ENCODE results near the gene TCF7.

The TCF7 gene

GRCh38 chr5:134101686-134102439, 12.6 kb upstream of the TCF7 start:
- Histone ChIP-seq H3K4me1 (peaks cover 0 to 29% (median 20%) of the 10 kb centered on the region in 4 donors), H3K4me3 (no peak overlapping the region), H3K9me3 (no peaks in the 10 kb centered on the region), H3K27me3 (no peaks in the 10 kb centered on the region), H3K36me3 (no peaks in the 10 kb centered on the region), H3K27ac (peak overlapping the region in 1 of 2 donors; percentile 6)
- DNase-seq = no peak
- intact Hi-C loops (cut with DNase I; ENCODE audit: low total_unique reads) = loop anchor here (5.0 kb wide), 1 partner anchor 45 kb away; no protein-coding TSS in a partner anchor
- TF ChIP-seq, protein P1, sequence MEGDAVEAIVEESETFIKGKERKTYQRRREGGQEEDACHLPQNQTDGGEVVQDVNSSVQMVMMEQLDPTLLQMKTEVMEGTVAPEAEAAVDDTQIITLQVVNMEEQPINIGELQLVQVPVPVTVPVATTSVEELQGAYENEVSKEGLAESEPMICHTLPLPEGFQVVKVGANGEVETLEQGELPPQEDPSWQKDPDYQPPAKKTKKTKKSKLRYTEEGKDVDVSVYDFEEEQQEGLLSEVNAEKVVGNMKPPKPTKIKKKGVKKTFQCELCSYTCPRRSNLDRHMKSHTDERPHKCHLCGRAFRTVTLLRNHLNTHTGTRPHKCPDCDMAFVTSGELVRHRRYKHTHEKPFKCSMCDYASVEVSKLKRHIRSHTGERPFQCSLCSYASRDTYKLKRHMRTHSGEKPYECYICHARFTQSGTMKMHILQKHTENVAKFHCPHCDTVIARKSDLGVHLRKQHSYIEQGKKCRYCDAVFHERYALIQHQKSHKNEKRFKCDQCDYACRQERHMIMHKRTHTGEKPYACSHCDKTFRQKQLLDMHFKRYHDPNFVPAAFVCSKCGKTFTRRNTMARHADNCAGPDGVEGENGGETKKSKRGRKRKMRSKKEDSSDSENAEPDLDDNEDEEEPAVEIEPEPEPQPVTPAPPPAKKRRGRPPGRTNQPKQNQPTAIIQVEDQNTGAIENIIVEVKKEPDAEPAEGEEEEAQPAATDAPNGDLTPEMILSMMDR (IDR thresholded peaks at IDR 0.05) = peak; percentile 65 to 85

- peaks cover 0 to 30% (median 22%) of the 10 kb centered on the region in 4 donors for H3K4me1 ChIP-seq
- TF ChIP-seq, protein P1 (IDR thresholded peaks at IDR 0.05) = no peak
- no peak overlapping the region for H3K4me3 ChIP-seq
- no peak for DNase-seq
- intact Hi-C loops (cut with DNase I; ENCODE audit: low total_unique reads) = loop anchor here (5.0 kb wide), 1 partner anchor 44 kb away; no protein-coding TSS in a partner anchor
- no peaks in the 10 kb centered on the region for H3K36me3 ChIP-seq
- no peaks in the 10 kb centered on the region for H3K27me3 ChIP-seq
- no peak overlapping the region for H3K27ac ChIP-seq
- H3K9me3 ChIP-seq = no peaks in the 10 kb centered on the region
These were observed 11.1 kb upstream of the TCF7 start for GRCh38 chr5:134103397-134103796.

- no peak for DNase-seq
- TF ChIP-seq, protein P1 (IDR thresholded peaks at IDR 0.05) = no peak
- intact Hi-C loops (cut with DNase I; ENCODE audit: low total_unique reads) = loop anchor here (5.0 kb wide), 1 partner anchor 43 kb away; no protein-coding TSS in a partner anchor
- H3K27ac ChIP-seq = no peak overlapping the region
- no peak overlapping the region for H3K4me3 ChIP-seq
- peaks cover 0 to 30% (median 21%) of the 10 kb centered on the region in 4 donors for H3K4me1 ChIP-seq
- no peaks in the 10 kb centered on the region for H3K27me3 ChIP-seq
- H3K36me3 ChIP-seq = no peaks in the 10 kb centered on the region
- no peaks in the 10 kb centered on the region for H3K9me3 ChIP-seq
These were observed 10.4 kb upstream of the TCF7 start for GRCh38 chr5:134103998-134104654.

- no peak overlapping the region for H3K27ac ChIP-seq
- intact Hi-C loops (cut with DNase I; ENCODE audit: low total_unique reads) = no loop called here
- no peaks in the 10 kb centered on the region for H3K36me3 ChIP-seq
- H3K4me3 ChIP-seq = no peak overlapping the region
- peaks cover 0 to 9% (median 0%) of the 10 kb centered on the region in 4 donors for H3K4me1 ChIP-seq
- no peaks in the 10 kb centered on the region for H3K9me3 ChIP-seq
- TF ChIP-seq, protein P1 (IDR thresholded peaks at IDR 0.05) = no peak
- H3K27me3 ChIP-seq = peaks cover 0 to 11% of the 10 kb centered on the region in 2 donors
- DNase-seq = no peak
These were observed 7.3 kb upstream of the TCF7 start for GRCh38 chr5:134106991-134107701.

DNA sequence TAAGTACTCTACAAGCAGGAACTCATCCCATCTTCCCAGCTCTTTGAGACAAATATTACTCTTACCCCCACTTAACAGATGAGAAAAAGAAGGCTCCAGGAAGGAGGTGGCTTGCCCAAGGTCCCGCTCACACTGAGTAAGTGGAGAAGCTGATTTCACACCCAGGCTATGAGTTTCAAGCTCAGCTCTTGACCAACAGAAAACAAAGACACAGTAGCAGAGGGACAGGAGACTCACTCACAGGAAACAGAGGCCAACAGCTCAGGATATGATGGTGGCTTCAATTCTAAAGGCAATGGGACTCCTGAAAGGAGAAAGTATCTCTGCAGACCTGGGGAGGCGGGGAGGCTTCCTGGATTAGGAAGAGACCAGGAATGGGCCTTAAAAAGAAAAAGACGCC, 6.7 kb upstream of the TCF7 start:
- Histone ChIP-seq H3K9me3 (no peaks in the 10 kb centered on the region), H3K27me3 (peaks cover 0 to 13% of the 10 kb centered on the region in 2 donors), H3K36me3 (no peaks in the 10 kb centered on the region), H3K4me3 (no peak overlapping the region), H3K4me1 (peaks cover 0 to 11% (median 0%) of the 10 kb centered on the region in 4 donors), H3K27ac (no peak overlapping the region)
- intact Hi-C loops (cut with DNase I; ENCODE audit: low total_unique reads) = no loop called here
- TF ChIP-seq, protein P1 (IDR thresholded peaks at IDR 0.05) = no peak
- DNase-seq = no peak

All from tibial artery (tissue), 4 donors.